GM20000 (cell line): ENCODE measurements around the gene PAMR1.

ENCODE experiments used
- DNase-seq: peaks from one replicate; pipeline ENCODE4 v3.0.0; 2012; ENCODE audit warnings: low spot score
- TF ChIP-seq, protein P1 (sequence below): IDR thresholded peaks from 2 replicates; pipeline ENCODE4 v1.5.1; 2012; ENCODE audit warnings: mild to moderate bottlenecking, control low read depth; ENCODE audit errors: extremely low read depth, missing control alignments

Gene PAMR1

GRCh38 chr11:35563484-35564244 lies 38.2 kb upstream of the PAMR1 start:
- TF ChIP-seq, protein P1, sequence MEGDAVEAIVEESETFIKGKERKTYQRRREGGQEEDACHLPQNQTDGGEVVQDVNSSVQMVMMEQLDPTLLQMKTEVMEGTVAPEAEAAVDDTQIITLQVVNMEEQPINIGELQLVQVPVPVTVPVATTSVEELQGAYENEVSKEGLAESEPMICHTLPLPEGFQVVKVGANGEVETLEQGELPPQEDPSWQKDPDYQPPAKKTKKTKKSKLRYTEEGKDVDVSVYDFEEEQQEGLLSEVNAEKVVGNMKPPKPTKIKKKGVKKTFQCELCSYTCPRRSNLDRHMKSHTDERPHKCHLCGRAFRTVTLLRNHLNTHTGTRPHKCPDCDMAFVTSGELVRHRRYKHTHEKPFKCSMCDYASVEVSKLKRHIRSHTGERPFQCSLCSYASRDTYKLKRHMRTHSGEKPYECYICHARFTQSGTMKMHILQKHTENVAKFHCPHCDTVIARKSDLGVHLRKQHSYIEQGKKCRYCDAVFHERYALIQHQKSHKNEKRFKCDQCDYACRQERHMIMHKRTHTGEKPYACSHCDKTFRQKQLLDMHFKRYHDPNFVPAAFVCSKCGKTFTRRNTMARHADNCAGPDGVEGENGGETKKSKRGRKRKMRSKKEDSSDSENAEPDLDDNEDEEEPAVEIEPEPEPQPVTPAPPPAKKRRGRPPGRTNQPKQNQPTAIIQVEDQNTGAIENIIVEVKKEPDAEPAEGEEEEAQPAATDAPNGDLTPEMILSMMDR: no peak
- DNase-seq: no peak

DNA sequence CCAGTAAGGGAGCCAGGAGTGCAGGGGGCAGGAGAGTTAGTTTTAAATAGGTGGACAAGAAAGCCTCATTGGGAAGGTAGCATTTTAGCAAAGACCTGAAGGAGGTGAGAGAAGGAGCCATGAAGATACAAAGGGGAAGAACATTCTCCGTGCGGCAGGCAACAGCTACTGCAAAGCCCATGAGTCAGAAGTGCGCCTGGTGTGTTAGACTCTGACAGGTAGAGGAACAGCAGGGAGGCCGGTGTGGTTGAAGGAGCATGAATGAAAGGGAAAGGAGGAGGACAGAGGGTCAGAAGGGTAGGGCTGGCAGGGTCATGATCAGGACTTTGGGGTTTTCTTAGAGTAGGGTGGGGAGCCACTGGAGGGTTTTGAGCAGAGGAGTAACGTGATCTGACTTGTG lies 34.5 kb upstream of the PAMR1 start:
- no peak for DNase-seq
- TF ChIP-seq, protein P1: no peak

DNA sequence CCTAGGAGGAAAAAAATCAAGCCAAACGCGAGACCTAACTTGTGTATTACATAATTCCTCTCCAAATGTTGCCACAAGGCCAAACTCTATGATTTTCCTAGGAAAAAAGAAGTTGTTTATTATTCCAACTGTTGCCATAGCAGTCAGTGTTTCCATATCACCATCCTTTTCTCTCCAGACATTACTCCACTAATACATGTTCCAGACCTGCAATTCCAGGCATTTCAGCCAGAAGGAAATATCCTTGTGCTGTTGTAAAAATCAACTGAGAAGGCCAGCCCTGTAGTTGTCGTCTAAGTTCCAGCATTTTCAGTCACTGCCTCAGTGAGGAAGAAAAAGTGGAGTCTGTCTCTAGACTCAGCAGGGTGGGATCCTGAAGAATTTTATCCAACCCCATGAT lies 33.1 kb upstream of the PAMR1 start:
- TF ChIP-seq, protein P1: no peak
- no peak for DNase-seq

- DNase-seq: no peak
- TF ChIP-seq, protein P1: no peak
Measured at GRCh38 chr11:35555488-35555887, 30.1 kb upstream of the PAMR1 start.

GRCh38 chr11:35554491-35555437 lies 29.3 kb upstream of the PAMR1 start:
- DNase-seq: no peak
- TF ChIP-seq, protein P1: no peak

- TF ChIP-seq, protein P1: no peak
- DNase-seq: no peak
Measured at GRCh38 chr11:35553831-35554230, 28.4 kb upstream of the PAMR1 start.

DNA sequence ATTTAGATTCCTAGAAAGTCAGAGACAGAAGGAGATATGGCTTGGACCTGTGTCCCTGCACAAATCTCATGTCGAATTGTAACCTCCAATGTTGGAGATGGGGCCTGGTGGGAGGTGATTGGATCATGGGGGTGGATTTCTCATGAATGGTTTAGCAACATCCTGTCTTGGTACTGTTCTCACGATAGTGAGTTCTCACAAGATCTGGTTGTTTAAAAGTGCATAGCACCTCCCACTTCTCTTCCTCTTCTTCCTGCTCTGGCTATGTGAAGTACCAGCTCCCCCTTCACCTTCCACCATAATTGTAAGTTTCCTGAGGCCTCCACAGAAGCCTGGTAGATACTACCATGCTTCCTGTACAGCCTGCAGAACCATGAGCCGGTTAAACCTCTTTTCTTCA lies 27.6 kb upstream of the PAMR1 start:
- no peak for DNase-seq
- TF ChIP-seq, protein P1: no peak
